Measurements from ENCODE around the gene APOA5.

DNA sequence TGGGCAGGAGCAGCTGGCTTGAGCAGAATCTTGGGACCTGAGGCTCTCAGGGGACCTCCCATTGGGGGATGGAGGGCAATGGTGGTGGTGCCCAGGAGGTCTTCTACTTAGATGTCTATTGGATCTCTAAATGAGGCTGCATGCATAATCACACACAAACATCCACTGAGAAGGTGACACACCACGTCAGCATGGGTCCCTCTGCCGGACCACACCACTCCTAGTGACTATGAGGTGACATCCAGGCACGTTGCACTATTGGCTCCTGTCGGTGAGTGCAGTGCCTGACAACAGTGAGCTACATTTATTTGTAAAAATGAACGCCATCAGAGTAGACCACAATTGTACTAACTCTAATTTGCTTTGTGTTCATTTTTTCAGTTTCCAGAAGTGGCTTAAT is 33.8 kb upstream of the APOA5 start:
- TF ChIP-seq, protein P1, sequence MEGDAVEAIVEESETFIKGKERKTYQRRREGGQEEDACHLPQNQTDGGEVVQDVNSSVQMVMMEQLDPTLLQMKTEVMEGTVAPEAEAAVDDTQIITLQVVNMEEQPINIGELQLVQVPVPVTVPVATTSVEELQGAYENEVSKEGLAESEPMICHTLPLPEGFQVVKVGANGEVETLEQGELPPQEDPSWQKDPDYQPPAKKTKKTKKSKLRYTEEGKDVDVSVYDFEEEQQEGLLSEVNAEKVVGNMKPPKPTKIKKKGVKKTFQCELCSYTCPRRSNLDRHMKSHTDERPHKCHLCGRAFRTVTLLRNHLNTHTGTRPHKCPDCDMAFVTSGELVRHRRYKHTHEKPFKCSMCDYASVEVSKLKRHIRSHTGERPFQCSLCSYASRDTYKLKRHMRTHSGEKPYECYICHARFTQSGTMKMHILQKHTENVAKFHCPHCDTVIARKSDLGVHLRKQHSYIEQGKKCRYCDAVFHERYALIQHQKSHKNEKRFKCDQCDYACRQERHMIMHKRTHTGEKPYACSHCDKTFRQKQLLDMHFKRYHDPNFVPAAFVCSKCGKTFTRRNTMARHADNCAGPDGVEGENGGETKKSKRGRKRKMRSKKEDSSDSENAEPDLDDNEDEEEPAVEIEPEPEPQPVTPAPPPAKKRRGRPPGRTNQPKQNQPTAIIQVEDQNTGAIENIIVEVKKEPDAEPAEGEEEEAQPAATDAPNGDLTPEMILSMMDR (IDR thresholded peaks at IDR 0.05), result no peak
- TF ChIP-seq POLR2A (IDR thresholded peaks at IDR 0.05) (no peak), EP300 (IDR thresholded peaks at IDR 0.05) (no peak)
